DOHH2 (cell line): Measurements from ENCODE around the gene ARHGAP24.

Source experiments
- H3F3A ChIP-seq: fragments of 200-600 bp; sonication (generic), shearing (Covaris generic); 2 replicates; pipeline ENCODE4 v1.6.0; 2016; ENCODE audit warnings: antibody characterized with exemption, mild to moderate bottlenecking; ENCODE audit not compliant: control insufficient read depth, insufficient read depth
- H3K27ac ChIP-seq: fragments of 200-600 bp; sonication (generic); 2 replicates; pipeline ENCODE4 v1.5.1; 2014; ENCODE audit warnings: low read depth, mild to moderate bottlenecking, low read length, moderate library complexity
- H3K27me3 ChIP-seq: fragments of 200-600 bp; sonication (generic); 2 replicates; pipeline ENCODE4 v1.6.1; 2014; ENCODE audit warnings: mild to moderate bottlenecking, low read length, mixed read lengths; ENCODE audit not compliant: control insufficient read depth
- H3K36me3 ChIP-seq: fragments of 200-600 bp; sonication (generic); 2 replicates; pipeline ENCODE4 v1.6.1; 2014; ENCODE audit warnings: mild to moderate bottlenecking, low read length, moderate library complexity, mixed read lengths; ENCODE audit not compliant: control insufficient read depth
- H3K4me1 ChIP-seq: fragments of 200-600 bp; sonication (generic); 2 replicates; pipeline ENCODE4 v1.6.1; 2014; ENCODE audit warnings: mild to moderate bottlenecking, low read length, mixed read lengths; ENCODE audit not compliant: control insufficient read depth
- H3K4me2 ChIP-seq: fragments of 200-600 bp; sonication (generic); 2 replicates; pipeline ENCODE4 v1.6.0; 2014; ENCODE audit warnings: mild to moderate bottlenecking, low read length, moderate library complexity
- H3K4me3 ChIP-seq: fragments of 200-600 bp; sonication (generic); 2 replicates; pipeline ENCODE4 v1.5.1; 2014; ENCODE audit warnings: mild to moderate bottlenecking, low read length, mixed read lengths
- H3K79me2 ChIP-seq: fragments of 200-600 bp; sonication (generic); 2 replicates; pipeline ENCODE4 v1.6.1; 2014; ENCODE audit warnings: mild to moderate bottlenecking, low read length, mixed read lengths; ENCODE audit not compliant: control insufficient read depth
- H3K9me2 ChIP-seq: fragments of 200-600 bp; sonication (generic); replicated peaks from 2 replicates; pipeline ENCODE4 v1.6.1; 2014; ENCODE audit warnings: mild to moderate bottlenecking, low read length, mixed read lengths; ENCODE audit not compliant: control insufficient read depth
- H3K9me3 ChIP-seq: fragments of 200-600 bp; sonication (generic); 2 replicates; pipeline ENCODE4 v1.6.1; 2014; ENCODE audit warnings: antibody characterized with exemption, low read length, mixed read lengths; ENCODE audit not compliant: control insufficient read depth, insufficient read depth
- H4K20me1 ChIP-seq: fragments of 200-600 bp; sonication (generic); 2 replicates; pipeline ENCODE4 v1.6.0; 2014; ENCODE audit warnings: low read depth, mild to moderate bottlenecking, antibody characterized with exemption, low read length, moderate library complexity; ENCODE audit not compliant: control insufficient read depth, insufficient read depth
- CTCF ChIP-seq: fragments of 200-600 bp; sonication (generic); IDR thresholded peaks from one replicate; pipeline ENCODE4 v1.5.1; 2014; ENCODE audit warnings: antibody characterized with exemption, mild to moderate bottlenecking, low read depth, low read length; ENCODE audit not compliant: poor library complexity, severe bottlenecking
- EZH2phosphoT487 ChIP-seq: fragments of 200-600 bp; sonication (generic); IDR thresholded peaks from 2 replicates; pipeline ENCODE4 v1.6.1; 2017; ENCODE audit warnings: borderline replicate concordance, mild to moderate bottlenecking, antibody characterized with exemption, low read length, moderate library complexity, mixed read lengths

ARHGAP24 gene

GRCh38 chr4:86033171-86033570 lies 558.2 kb downstream of the ARHGAP24 start:
- Histone ChIP-seq H4K20me1 (no peaks in the 10 kb centered on the region), H3K4me1 (no peaks in the 10 kb centered on the region), H3K4me2 (no peak overlapping the region), H3K36me3 (peaks cover 15% of the 10 kb centered on the region), H3K79me2 (no peaks in the 10 kb centered on the region), H3K9me2 (no peaks in the 10 kb centered on the region), H3K27me3 (no peaks in the 10 kb centered on the region), H3K27ac (no peak overlapping the region), H3F3A (no peaks in the 10 kb centered on the region), H3K4me3 (no peak overlapping the region), H3K9me3 (no peaks in the 10 kb centered on the region)
- TF ChIP-seq EZH2phosphoT487 (no peak), CTCF (no peak)

- Histone ChIP-seq H3K36me3 (peaks cover 10% of the 10 kb centered on the region), H3K79me2 (no peaks in the 10 kb centered on the region), H4K20me1 (no peaks in the 10 kb centered on the region), H3K9me2 (no peaks in the 10 kb centered on the region), H3K4me3 (no peak overlapping the region), H3K4me1 (no peaks in the 10 kb centered on the region), H3K27me3 (no peaks in the 10 kb centered on the region), H3F3A (no peaks in the 10 kb centered on the region), H3K9me3 (no peaks in the 10 kb centered on the region), H3K27ac (no peak overlapping the region), H3K4me2 (no peak overlapping the region)
- TF ChIP-seq CTCF (no peak), EZH2phosphoT487 (no peak)
These were observed 559.7 kb downstream of the ARHGAP24 start for GRCh38 chr4:86034616-86035015.

- no peak overlapping the region for H3K4me2 ChIP-seq
- TF ChIP-seq CTCF = no peak
- TF ChIP-seq EZH2phosphoT487 = no peak
These were observed 560.7 kb downstream of the ARHGAP24 start for GRCh38 chr4:86035688-86036087.

GRCh38 chr4:86036736-86037135 lies 561.8 kb downstream of the ARHGAP24 start:
- H3K9me2 ChIP-seq = no peaks in the 10 kb centered on the region
- no peaks in the 10 kb centered on the region for H3K4me1 ChIP-seq
- H3F3A ChIP-seq = no peaks in the 10 kb centered on the region
- no peaks in the 10 kb centered on the region for H3K9me3 ChIP-seq
- no peaks in the 10 kb centered on the region for H3K79me2 ChIP-seq
- H4K20me1 ChIP-seq = no peaks in the 10 kb centered on the region
- H3K27ac ChIP-seq = no peak overlapping the region
- no peak for TF ChIP-seq EZH2phosphoT487
- TF ChIP-seq CTCF = no peak
- H3K36me3 ChIP-seq = peaks cover 10% of the 10 kb centered on the region
- H3K27me3 ChIP-seq = no peaks in the 10 kb centered on the region
- H3K4me3 ChIP-seq = no peak overlapping the region
- H3K4me2 ChIP-seq = no peak overlapping the region

More at GRCh38 chr4:86035688-86036087, 560.7 kb downstream of the ARHGAP24 start:
- Histone ChIP-seq H3K9me2 (no peaks in the 10 kb centered on the region), H3K4me3 (no peak overlapping the region), H3K27ac (no peak overlapping the region), H4K20me1 (no peaks in the 10 kb centered on the region), H3K79me2 (no peaks in the 10 kb centered on the region), H3K4me1 (no peaks in the 10 kb centered on the region), H3F3A (no peaks in the 10 kb centered on the region), H3K36me3 (peaks cover 10% of the 10 kb centered on the region), H3K27me3 (no peaks in the 10 kb centered on the region), H3K9me3 (no peaks in the 10 kb centered on the region)
